Neural progenitor cell (in vitro differentiated cells): ENCODE data around the gene PHACTR1.

Experiments used
- CTCF ChIP-seq: fragments of 200-600 bp; sonication (generic); IDR thresholded peaks from 2 replicates; pipeline ENCODE4 v1.5.1; 2017; ENCODE audit warnings: antibody characterized with exemption, mild to moderate bottlenecking
- EZH2 ChIP-seq: fragments of 200-600 bp; sonication (generic); IDR thresholded peaks from 2 replicates; pipeline ENCODE4 v1.6.1; 2017; ENCODE audit warnings: antibody characterized with exemption, mild to moderate bottlenecking, moderate library complexity

DNA sequence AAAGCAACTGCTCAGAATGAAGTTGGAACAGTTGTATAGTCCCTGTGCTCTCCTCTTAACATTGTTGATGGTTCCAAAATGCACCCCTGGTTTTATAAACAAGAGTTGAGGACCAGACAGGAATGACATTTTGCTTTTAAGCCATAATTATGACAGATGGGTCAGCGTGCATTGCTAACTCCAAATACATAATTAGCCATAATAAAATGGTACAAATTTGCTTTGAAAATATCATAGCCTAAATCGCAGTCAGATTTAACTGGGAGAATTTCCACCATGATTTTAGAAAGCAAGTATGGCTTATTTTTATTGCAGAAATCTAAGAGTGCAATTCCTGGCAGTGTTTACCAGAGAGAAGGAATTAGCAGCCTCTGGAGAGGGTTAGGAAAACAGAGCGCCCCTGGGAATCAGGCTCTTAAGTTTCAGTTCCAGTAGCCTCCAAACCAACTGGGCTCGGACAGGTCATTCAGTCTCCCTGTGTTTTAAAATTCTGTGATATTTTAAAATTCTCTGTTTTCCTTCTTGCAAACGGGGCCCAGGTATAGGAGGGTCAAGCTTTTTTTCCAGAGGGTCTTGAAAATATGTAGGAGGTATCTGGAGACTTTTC lies 309.4 kb downstream of the PHACTR1 start:
- no peak for TF ChIP-seq CTCF
- no peak for TF ChIP-seq EZH2
